Lung (tissue), 12 donors: ENCODE data around the gene FAIM2. TPM values are rescaled to one million over a fixed set of nuclear protein-coding genes. Genes with fewer than 3 reads are reported as not detected.

ENCODE experiments used
- ATAC-seq: fragments of 200-7000 bp; cut with Tn5 transposase; one replicate; pipeline ENCODE4 v1.9.1; 2020; ENCODE audit warnings: moderate number of reproducible peaks; ENCODE audit not compliant: insufficient read depth, low FRiP score
- DNase-seq, 3 donors: peaks; one replicate each; pipeline ENCODE4 v3.0.0-alpha.2; 2013 to 2017
- H3K27ac ChIP-seq, 2 donors: one replicate each; pipeline ENCODE4 v1.5.1; 2013; ENCODE audit warnings: mild to moderate bottlenecking in 2 of 2, moderate library complexity in 2 of 2, control low read depth in 1 of 2, inconsistent platforms in 1 of 2, low read depth in 1 of 2, low read length in 1 of 2
- H3K27me3 ChIP-seq, 3 donors: one replicate each; pipeline ENCODE4 v1.5.1; 2013; ENCODE audit warnings: low read length in 2 of 3; ENCODE audit not compliant: control insufficient read depth in 3 of 3, insufficient read depth in 3 of 3
- H3K36me3 ChIP-seq, 4 donors: one replicate each; pipeline ENCODE4 v1.5.1; 2013; ENCODE audit warnings: low read length in 4 of 4, mild to moderate bottlenecking in 1 of 4, moderate library complexity in 1 of 4; ENCODE audit not compliant: control insufficient read depth in 4 of 4, insufficient read depth in 4 of 4
- H3K4me1 ChIP-seq, 5 donors: one replicate each; pipeline ENCODE4 v1.5.1; 2013; ENCODE audit warnings: low read length in 5 of 5, mild to moderate bottlenecking in 2 of 5, moderate library complexity in 1 of 5; ENCODE audit not compliant: control insufficient read depth in 5 of 5, insufficient read depth in 5 of 5
- H3K4me3 ChIP-seq: one replicate; pipeline ENCODE4 v1.5.1; 2013; ENCODE audit warnings: mild to moderate bottlenecking, control low read depth, moderate library complexity
- H3K9ac ChIP-seq, 2 donors: one replicate each; pipeline ENCODE4 v1.5.1; 2013; ENCODE audit warnings: low read length in 2 of 2, control low read depth in 1 of 2; ENCODE audit not compliant: insufficient read depth in 1 of 2
- H3K9me3 ChIP-seq, 4 donors: one replicate each; pipeline ENCODE4 v1.5.1; 2013; ENCODE audit warnings: low read length in 3 of 4, mild to moderate bottlenecking in 1 of 4, moderate library complexity in 1 of 4; ENCODE audit not compliant: control insufficient read depth in 4 of 4, insufficient read depth in 3 of 4
- CTCF ChIP-seq: IDR thresholded peaks from 2 replicates; pipeline ENCODE4 v1.5.1; 2012; ENCODE audit warnings: mild to moderate bottlenecking; ENCODE audit errors: control extremely low read depth, extremely low read depth
- WGBS, 2 donors: extraction: QIAGEN DNeasy Blood & Tissue Kit; methylation state at CpG; one replicate each; pipeline ENCODE4 v1.1.7; 2013; 5-methylcytosine and 5-hydroxymethylcytosine counted together
- polyA plus RNA-seq, 2 donors: library from polyadenylated mRNA; stranded (reverse); fragments of 200-250 nt; gene quantifications; one replicate each; pipeline ENCODE4 v1.2.1, GENCODE V29; 2013
- total RNA-seq, 2 donors: library from RNA; depleted of rRNA in 1 of 2; stranded (reverse); fragments of >200 nt in 1 of 2; gene quantifications; one replicate each; pipeline ENCODE4 v1.2.1, GENCODE V29; 2014 to 2021
- donor health status: control.
- donor health status: control.
- donor health status: Bipolar disorder and iron deficiency.
- donor health status: healthy.
- donor health status: DM: yes; HTN: yes; CAD: no.

The FAIM2 gene
- total and polyA plus RNA-seq, 4 donors, result 0.46 to 1.4 (median 0.55) TPM

- Histone ChIP-seq H3K27ac (no peak overlapping the region), H3K4me3 (no peak overlapping the region), H3K36me3 (no peaks in the 10 kb centered on the region), H3K27me3 (peaks cover 0 to 8% (median 6%) of the 10 kb centered on the region in 3 donors), H3K4me1 (no peaks in the 10 kb centered on the region), H3K9ac (no peak overlapping the region), H3K9me3 (no peaks in the 10 kb centered on the region)
- DNase-seq (no peak), ATAC-seq (no peak)
- TF ChIP-seq CTCF, result no peak
- 84 to 93% methylated on average over 4 of the region's 4 CpGs for WGBS, 2 donors
These were observed 48.7 kb downstream of the FAIM2 start for GRCh38 chr12:49854976-49855375.

GRCh38 chr12:49853671-49854070 lies 50.0 kb downstream of the FAIM2 start:
- no peak overlapping the region for H3K4me3 ChIP-seq
- H3K9ac ChIP-seq, result no peak overlapping the region
- WGBS, 2 donors, result 80 to 86% methylated on average over 2 of the region's 2 CpGs
- H3K9me3 ChIP-seq, result peaks cover 0 to 2% (median 0%) of the 10 kb centered on the region in 4 donors
- no peak for DNase-seq
- no peaks in the 10 kb centered on the region for H3K36me3 ChIP-seq
- H3K27ac ChIP-seq, result no peak overlapping the region
- H3K4me1 ChIP-seq, result no peaks in the 10 kb centered on the region
- no peak for ATAC-seq
- peaks cover 0 to 13% (median 10%) of the 10 kb centered on the region in 3 donors for H3K27me3 ChIP-seq
- TF ChIP-seq CTCF, result no peak

- Histone ChIP-seq H3K4me1 (peaks cover 0 to 9% (median 2%) of the 10 kb centered on the region in 5 donors), H3K27me3 (peaks cover 0 to 16% (median 9%) of the 10 kb centered on the region in 3 donors), H3K9ac (no peak overlapping the region), H3K9me3 (peaks cover 0 to 2% (median 0%) of the 10 kb centered on the region in 4 donors), H3K27ac (no peak overlapping the region), H3K36me3 (no peaks in the 10 kb centered on the region), H3K4me3 (no peak overlapping the region)
- 47 to 61% methylated on average over 2 of the region's 2 CpGs for WGBS, 2 donors
- ATAC-seq (no peak), DNase-seq (no peak)
- TF ChIP-seq CTCF, result no peak
These were observed 56.5 kb downstream of the FAIM2 start for GRCh38 chr12:49847161-49847560.

GRCh38 chr12:49846032-49846431 lies 57.7 kb downstream of the FAIM2 start:
- Histone ChIP-seq H3K27ac (no peak overlapping the region), H3K36me3 (no peaks in the 10 kb centered on the region), H3K4me3 (no peak overlapping the region), H3K9ac (no peak overlapping the region), H3K27me3 (peaks cover 0 to 16% (median 7%) of the 10 kb centered on the region in 3 donors), H3K4me1 (peaks cover 0 to 16% (median 3%) of the 10 kb centered on the region in 5 donors), H3K9me3 (peaks cover 0 to 2% (median 0%) of the 10 kb centered on the region in 4 donors)
- WGBS, 2 donors, result 87 to 97% methylated on average over 2 of the region's 2 CpGs
- no peak for ATAC-seq
- no peak for TF ChIP-seq CTCF
- DNase-seq, result no peak
